GM19455 (cell line): ENCODE measurements around the gene HAUS1.
A peak's percentile ranks its signal among the peaks of the same experiment; 100 is the strongest.
"Not testable (repeated sequence)": the region's sequence is repeated elsewhere in the genome, so short reads cannot be mapped to it uniquely, and the experiment has no call there.

ENCODE experiments used
- ATAC-seq: cut with Tn5 transposase; IDR thresholded peaks from one replicate; pipeline ENCODE4 v1.9.1; 2021; ENCODE audit not compliant: unreplicated experiment

Gene HAUS1

DNA sequence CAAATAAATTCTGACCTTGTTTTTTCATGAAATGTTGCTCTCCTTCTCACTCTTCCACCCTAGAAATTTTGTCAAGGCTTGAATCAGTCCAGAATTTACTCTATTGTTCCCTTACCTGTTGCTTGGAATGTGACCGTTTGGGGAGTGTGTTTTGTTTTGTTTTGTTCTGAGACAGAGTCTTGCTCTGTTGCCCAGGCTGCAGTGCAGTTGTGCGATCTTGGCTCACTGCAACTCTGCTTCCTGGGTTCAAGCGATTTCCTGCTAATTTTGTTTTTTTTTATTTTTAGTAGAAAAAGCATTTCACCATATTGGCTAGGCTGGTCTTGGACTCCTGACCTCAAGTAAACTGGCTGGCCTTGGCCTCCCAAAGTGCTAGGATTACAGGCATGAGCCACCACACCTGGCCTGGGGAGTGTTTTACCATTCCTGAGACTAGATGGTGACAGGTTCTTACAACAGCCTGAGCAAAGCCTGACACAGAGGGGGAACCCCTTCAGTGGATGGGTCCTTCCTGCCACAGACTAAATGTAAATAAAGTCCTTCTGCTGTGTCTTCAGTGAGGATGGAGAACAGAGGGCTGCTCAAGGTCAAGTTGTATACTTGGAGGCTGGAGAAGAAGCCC, 52.0 kb downstream of the HAUS1 start:
- ATAC-seq, result no peak

DNA sequence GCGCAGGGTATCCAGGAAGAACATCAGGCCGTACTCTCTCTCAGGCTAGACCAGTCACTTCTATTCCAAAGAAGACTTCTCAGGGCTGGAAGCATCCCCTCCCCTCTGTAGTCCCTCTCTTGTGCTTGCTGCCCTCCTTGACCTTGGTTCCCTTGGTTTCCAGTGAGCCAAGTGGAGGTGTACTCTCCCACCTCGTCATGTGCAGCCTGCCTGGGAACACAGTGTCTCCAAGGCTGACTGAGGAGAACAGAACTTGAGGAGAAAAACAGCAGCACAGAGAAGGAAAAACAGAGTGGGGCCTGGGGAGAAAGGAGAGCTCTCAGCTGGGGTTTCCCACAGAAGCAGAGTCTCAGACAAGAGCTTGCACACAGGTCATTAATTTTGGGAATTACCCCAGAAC, 52.7 kb downstream of the HAUS1 start:
- no peak for ATAC-seq

DNA sequence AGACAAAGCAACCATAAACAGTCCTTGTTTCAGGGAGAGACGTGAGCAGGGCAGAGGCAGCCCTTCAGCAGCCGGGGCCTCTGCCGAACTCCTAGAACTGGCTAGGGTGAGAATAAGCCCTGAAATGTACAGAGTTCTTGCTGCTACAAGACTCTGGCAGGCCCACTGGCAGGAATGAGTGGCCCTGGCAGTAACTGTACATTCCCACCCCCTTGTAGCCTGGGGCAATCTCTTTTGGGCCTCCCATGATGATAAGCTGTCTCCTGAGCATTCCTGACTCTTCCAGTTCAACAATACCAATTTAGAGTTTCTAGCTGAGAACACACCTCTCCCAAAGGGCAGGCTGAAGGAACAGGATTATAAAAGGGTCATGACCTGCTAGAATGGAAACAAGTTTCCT, 54.3 kb downstream of the HAUS1 start:
- no peak for ATAC-seq

DNA sequence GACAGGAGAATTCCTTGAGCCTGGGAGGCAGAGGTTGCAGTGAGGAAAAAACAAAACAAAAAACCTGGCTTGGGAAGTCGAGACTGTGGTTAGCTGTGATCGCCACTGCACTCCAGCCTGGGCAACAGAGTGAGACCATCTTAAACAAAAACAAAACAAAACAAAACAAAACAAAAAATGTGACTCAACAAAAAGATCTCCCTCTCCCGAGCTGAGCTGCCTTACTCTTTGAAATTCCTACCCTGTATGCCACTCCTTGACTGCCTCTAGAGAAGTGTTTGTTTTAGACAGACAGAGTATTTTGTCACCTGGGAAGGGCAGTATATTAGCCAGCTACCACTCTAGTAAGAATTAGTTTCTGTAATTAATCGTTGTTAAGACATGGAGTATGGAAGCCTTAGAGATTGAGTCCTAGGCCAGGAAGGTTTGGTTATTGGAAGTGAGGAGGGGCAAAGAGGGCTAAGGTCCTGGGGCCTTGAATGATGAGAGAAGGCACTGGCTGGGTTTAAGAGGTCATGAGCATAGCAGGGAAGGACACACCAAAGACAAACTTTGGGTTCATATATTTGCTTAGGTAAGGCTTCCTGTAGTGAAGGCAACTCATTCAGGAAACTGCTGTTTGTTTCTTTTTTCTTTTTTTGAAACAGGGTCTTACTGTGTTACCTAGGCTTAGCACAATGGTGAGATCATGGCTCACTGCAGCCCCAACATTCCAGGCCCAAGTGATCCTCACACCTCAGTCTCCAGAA, 56.0 kb downstream of the HAUS1 start:
- no peak for ATAC-seq

DNA sequence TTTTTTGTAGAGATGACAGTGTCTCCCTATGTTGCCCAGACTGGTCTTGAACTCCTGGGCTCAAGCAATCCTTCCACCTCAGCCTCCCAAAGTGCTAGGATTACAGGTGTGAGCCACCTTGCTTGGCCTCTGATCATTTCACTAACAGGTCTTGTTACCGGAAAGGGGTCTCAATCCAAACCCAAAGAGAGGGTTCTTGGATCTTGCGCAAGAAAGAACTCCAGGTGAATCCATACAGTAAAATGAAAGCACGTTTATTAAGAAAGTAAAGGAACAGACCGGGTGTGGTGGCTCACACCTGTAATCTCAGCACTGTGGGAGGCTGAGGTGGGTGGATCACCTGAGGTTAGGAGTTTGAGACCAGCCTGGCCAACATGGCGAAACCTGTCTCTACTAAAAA, 56.7 kb downstream of the HAUS1 start:
- ATAC-seq, result not testable (repeated sequence)

DNA sequence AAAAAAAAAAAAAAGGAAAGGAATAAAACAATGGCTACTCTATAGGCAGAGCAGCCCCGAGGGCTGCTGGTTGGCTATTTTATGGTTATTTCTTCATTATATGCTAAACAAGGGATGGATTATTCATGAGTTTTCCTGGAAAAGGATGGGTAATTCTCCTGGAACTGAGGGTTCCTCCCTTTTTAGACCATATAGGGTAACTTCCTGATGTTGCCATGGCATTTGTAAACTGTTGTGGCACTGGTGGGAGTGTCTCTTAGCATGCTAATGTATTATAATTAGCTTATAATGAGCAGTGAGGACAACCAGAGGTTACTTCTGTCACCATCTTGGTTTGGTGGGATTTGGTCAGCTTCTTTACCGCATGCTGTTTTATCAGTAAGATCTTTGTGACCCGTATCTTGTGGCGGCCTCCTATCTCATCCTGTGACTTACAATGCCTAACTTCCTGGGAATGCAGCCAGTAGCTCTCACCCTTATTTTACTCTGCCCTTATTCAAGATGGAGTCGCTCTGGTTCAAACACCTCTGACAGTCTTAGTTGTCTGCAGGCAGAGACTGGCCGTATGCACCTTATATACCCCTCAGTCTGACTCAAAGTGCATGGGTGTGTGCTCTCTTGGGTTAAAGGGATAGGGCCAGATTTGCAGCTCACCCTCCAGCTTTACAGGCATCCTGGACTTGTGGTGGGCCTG, 57.7 kb downstream of the HAUS1 start:
- ATAC-seq, result no peak

DNA sequence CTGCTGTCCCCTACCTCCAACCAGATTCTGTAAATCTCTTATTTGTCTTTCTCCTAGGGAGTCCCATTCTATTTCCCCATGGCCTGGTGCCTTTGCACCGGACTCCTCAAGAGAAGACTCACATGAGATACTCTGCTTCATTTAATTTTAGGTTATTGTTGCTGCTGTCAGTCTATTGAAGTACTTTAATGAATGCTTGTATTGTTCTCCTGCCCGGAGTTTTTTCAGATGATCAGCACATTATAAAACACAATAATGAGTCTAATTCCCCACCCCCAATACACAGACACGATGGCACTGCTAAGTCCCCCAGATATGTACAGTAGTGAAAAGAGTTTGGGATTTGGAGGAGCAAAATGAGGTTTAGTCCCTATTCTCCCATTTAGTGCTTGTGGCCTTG, 58.9 kb downstream of the HAUS1 start:
- no peak for ATAC-seq

DNA sequence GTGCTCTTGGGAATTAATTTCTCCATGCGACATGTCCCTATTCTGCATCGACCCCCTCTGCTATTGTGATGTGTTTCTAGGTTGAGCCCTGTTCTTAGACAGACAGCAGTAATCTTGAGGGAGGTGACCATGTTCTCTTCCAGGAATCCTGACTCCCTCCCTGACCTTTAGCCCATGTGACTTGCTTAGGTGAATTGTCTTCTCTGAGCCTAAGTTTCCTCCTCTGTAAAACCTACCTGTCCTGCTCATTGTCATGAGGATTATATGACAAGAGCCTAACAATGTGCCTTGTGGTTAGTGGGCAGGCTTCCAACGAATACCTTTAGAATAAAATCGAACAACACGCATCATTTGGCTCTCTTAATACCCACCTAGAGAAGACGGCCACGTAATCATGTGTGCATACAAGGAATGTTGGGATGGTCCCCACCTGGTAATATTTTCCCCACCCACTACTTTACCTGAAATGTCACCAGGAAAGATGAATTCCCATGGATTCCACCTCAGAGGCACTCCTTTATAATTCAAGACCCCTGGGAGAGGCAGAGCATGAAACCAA, 59.8 kb downstream of the HAUS1 start:
- no peak for ATAC-seq

DNA sequence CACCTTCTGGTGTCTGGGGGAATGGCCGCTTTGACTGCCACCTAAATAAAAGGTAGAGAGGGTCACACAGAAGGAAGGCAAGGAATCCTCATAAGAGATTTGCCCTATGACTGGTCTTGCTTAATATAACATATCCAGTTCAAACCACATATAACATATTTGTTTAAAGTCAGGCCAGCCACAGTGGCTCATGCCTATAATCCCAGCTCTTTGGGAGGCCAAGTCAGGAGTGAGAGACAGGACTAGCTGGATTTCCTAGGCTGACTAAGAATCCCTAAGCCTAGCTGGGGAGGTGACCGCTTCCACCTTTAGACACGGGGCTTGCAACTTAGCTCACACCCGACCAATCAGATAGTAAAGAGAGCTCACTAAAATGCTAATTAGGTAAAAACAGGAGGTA, 60.3 kb downstream of the HAUS1 start:
- ATAC-seq, result not testable (repeated sequence)

DNA sequence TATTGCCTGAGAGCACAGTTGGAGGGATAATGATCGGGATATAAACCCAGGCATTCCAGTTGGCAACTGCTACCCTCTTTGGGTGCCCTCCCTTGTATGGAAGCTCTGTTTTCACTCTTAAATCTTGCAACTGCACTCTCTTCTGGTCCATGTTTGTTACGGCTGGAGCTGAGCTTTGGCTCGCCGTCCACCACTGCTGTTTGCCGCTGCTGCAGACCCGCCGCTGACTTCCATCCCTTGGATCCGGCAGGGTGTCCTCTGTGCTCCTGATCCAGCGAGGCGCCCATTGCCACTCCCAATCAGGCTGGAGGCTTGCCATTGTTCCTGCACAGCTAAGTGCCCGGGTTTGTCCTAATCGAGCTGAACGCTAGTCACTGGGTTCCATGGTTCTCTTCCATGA, 60.7 kb downstream of the HAUS1 start:
- ATAC-seq, result no peak

DNA sequence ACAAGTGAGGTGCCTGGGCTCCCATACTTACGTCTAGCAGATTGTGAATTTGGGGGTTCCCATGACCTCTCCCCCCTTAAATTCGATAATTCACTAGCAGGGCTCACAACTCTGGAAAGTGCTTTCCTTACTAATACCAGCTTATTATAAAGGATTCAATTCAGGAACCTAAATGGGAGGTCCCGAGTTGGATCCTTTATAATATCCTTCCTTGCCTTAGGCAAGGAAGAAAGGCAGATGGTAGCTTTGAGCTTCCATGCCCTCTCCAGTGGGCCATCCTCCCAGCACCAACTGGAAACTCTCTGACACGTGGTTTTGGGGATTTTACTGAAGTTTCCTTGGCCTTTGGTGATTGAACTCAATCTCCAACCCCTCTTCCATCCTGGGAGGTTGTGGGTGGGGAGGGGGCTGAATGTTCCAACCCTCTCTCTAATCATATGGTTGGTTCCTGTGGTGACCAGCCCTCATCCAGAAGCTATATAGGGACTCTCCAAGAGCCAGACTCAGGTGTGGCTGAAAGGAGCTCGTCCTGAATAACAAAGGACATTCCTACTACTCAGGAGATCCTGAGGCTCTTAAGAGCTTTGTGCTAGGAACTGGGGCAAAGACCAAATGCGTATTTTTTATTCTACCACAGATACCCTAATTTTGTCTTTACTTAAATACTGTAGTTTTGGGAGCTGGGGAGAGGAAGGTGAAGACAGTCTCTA, 62.2 kb downstream of the HAUS1 start:
- ATAC-seq, result no peak

DNA sequence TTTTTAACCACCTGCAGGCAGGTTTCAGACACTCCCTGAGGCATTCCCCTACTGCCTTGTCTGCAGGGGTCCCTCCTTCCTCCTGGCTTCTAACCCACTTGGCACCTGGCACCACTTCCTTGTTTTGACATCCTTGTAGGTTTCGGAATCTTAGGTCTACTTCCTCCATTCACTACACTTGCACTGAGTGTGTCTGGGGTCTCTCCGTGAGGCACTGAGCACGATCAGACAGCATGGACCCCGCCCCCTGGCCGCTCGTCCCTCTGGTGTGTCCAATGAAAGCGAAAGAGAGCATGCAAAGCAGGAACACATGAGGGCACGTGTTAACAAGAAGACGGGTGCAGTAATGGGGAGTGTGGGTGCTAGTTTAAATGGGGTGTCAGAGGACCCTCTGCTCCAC, 63.8 kb downstream of the HAUS1 start:
- peak; percentile 88 for ATAC-seq

DNA sequence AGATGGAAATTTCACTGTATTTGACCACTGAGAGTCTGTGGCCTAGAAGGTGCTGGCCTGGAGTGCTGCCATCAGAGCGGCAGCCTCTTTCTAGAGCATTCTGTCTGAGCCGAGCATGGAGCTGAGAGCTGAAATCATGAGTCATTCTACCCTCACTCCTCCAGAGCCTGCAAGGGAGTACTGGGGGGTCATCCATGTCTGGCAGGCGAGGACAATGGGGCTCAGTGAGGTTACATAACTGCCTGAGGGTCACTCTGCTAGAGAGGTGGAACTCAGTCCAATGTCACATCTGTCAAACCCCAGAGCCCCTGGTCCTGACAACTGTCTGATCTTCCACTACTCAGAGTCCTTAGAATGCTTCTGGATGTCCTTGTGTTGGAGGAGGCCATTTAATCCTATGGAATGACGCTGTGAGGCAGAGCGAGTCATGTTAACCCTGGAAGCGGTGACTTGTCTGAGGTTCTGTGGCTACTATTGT, 65.3 kb downstream of the HAUS1 start:
- no peak for ATAC-seq

DNA sequence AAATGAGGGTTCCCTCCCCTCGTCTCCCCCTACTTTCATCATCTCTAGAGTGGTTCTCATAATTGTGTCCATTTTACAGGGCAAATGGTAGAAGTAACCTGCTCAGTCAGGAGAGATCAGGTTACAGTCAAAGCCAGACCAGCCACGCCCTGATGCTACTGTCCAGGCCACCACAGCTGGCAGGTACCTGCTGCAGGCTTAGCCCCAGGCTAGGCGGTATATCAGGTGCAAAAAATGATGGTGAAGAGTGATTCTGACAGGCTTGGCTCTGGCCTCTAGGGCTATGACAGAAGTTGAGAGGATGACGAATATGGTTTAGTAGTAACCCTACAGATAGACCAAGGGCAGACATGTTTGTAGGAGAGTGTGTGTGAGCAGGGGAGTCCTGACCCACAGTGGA, 67.1 kb downstream of the HAUS1 start:
- ATAC-seq, result no peak

DNA sequence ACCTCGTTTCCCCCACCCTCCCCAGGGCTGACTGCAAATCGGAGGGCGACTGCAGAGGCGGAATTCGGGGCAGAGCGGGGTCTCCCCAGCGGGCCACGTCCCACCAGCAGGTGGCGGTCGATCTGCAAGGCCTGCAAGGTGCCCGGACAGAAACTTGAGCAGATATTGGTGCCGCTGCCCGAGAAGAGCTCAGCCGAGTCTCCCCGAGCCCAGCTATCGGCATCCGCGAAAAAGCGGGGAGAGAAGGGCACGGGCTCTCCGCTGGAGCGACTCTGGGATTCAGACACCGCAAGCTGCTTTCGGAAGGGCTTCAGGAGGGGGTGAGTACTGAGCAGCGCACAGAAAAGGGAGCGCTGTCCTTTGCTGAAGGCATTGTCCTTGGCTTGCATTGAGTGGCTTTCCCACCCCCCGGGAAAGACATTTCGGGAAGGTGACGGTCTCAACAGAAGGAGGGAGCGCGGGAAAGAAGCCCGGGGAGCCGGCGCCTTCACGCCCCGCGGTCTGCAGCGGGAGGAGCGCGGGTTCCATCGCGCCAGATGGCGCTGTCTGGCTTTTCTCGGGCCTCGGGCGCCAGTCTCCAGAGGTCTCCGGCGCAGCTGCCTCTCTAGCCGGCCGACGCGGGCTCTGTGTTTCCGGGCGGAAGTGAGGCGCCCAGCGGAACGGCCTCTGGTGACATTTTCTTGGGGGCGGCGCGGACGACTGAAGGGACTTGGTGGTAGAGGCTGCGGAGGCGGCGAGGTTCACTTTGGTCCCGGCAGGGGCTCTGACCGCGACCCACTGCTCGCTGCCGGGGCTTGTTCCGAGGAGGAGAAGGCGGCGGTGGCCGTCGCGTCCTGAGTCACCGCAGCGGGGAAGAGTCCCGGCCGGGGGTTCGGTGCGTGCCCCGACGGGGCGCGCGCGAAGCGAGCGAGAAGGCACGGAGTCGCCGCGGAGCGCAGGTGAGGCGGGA, 69.5 kb downstream of the HAUS1 start:
- ATAC-seq, result peak; percentile 87

DNA sequence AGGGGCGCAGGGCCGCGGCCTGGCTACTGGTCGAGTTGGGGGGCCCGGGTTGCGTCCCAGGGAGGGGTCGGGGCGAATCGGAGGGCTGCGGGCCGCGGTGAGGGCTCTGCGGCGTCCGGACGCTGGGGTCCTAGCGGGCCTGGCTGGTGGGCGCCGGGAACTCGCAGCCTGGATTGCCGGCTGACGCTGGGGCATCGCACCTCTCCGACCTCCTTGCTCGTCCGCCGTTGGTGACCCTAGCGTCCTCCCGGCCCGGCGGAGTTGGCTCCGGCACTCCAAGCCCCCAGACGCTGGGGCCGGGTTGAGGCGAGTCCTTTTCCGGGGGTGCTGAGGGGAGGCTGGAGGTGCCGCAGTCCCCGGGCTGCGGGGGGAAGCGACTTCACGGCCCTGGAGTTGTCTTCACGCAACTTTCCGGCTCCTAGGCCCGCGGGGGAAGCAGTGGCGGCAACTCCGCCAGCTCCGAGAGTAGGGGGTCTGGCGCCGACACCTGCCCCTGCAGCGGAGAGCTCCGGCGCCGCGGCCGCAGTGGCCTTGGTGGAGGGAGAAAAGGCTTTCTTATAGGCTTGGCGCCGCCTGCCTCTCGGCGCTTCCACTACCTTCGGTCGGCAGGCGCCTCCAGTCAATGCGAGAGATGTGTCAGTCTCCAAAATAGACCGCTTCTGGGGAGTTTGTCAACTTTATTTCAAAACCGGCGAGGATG, 70.3 kb downstream of the HAUS1 start:
- peak; percentile 24 for ATAC-seq

DNA sequence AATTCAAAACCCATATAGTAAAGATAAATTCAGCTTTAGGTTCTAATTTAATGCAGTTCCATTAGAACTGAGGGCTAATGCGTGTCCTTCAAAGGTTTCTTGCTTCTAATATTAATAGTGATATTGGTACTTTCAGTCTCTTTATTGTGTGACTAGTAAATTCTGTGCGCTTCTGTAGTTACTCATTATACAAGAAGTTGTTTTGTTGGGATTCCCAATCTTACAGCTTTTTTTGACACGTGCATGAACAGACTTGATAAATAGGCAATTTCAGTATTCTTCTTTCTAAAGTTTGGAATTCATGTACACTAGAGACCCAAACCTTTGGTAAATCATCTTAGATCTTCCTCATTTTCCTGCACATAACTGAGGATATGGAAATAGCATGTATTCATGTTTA, 71.8 kb downstream of the HAUS1 start:
- no peak for ATAC-seq
